Keratinocyte (primary cell): ENCODE results near the gene TMEM187. TPM values are rescaled to one million over a fixed set of nuclear protein-coding genes. Genes with fewer than 3 reads are reported as not detected.

ENCODE experiments used
- DNase-seq: peaks from one replicate; pipeline ENCODE4 v3.0.0-alpha.2; 2011; ENCODE audit warnings: low read depth, missing footprints, low spot score
- FAIRE-seq: peaks from 2 replicates; lab custom pipeline; 2011; peaks lifted over from hg19 to GRCh38; lab: Jason Lieb, UNC
- H2AFZ ChIP-seq: 2 replicates; pipeline ENCODE4 v1.6.0; 2012; ENCODE audit warnings: low read length, control low read depth, inconsistent platforms; ENCODE audit not compliant: control insufficient read depth
- H3K27ac ChIP-seq: 2 replicates; pipeline ENCODE4 v1.5.1; 2011; ENCODE audit warnings: low read length; ENCODE audit not compliant: control insufficient read depth, insufficient read depth
- H3K27me3 ChIP-seq: 3 replicates; pipeline ENCODE4 v1.6.0; 2011; ENCODE audit warnings: low read length; ENCODE audit not compliant: control insufficient read depth, insufficient read depth; ENCODE audit errors: extremely low read depth
- H3K36me3 ChIP-seq, 2 experiments: 2 replicates in 1 of 2; 3 replicates in 1 of 2; pipeline ENCODE4 v1.5.1; 2011; ENCODE audit warnings: low read length in 2 of 2, mild to moderate bottlenecking in 1 of 2; ENCODE audit not compliant: control insufficient read depth in 2 of 2, insufficient read depth in 2 of 2; ENCODE audit errors: extremely low read depth in 1 of 2
- H3K4me1 ChIP-seq: 3 replicates; pipeline ENCODE4 v1.5.1; 2011; ENCODE audit warnings: low read length; ENCODE audit not compliant: control insufficient read depth, insufficient read depth; ENCODE audit errors: extremely low read depth
- H3K4me2 ChIP-seq: 3 replicates; pipeline ENCODE4 v1.6.0; 2011; ENCODE audit warnings: low read depth, low read length; ENCODE audit not compliant: control insufficient read depth, insufficient read depth; ENCODE audit errors: extremely low read depth
- H3K4me3 ChIP-seq, 3 experiments: fragments of 200-600 bp in 1 of 3; sonication (generic) in 1 of 3; 2 replicates in 2 of 3; 3 replicates in 1 of 3; pipeline ENCODE4 v1.5.1; 2011 to 2016; ENCODE audit warnings: low read length in 3 of 3, mild to moderate bottlenecking in 3 of 3, control low read depth in 2 of 3, inconsistent platforms in 1 of 3, low read depth in 1 of 3, mixed read lengths in 1 of 3, mixed run types in 1 of 3, moderate library complexity in 1 of 3; ENCODE audit not compliant: control insufficient read depth in 2 of 3, insufficient read depth in 2 of 3; ENCODE audit errors: extremely low read depth in 1 of 3
- H3K79me2 ChIP-seq: 2 replicates; pipeline ENCODE4 v1.6.0; 2012; ENCODE audit warnings: low read length; ENCODE audit not compliant: control insufficient read depth, insufficient read depth
- H3K9ac ChIP-seq: 3 replicates; pipeline ENCODE4 v1.6.0; 2011; ENCODE audit warnings: low read length; ENCODE audit not compliant: control insufficient read depth, insufficient read depth; ENCODE audit errors: extremely low read depth
- H3K9me1 ChIP-seq: 3 replicates; pipeline ENCODE4 v1.6.0; 2011; ENCODE audit warnings: low read length; ENCODE audit not compliant: control insufficient read depth, insufficient read depth; ENCODE audit errors: extremely low read depth
- H3K9me3 ChIP-seq: 2 replicates; pipeline ENCODE4 v1.5.1; 2012; ENCODE audit warnings: low read depth, low read length; ENCODE audit not compliant: control insufficient read depth
- H4K20me1 ChIP-seq: 3 replicates; pipeline ENCODE4 v1.6.0; 2011; ENCODE audit warnings: low read length; ENCODE audit not compliant: control insufficient read depth, insufficient read depth; ENCODE audit errors: extremely low read depth
- EZH2 ChIP-seq: IDR thresholded peaks from one replicate; pipeline ENCODE4 v1.6.1; 2012; ENCODE audit warnings: inconsistent platforms, mild to moderate bottlenecking, low read length, moderate library complexity
- dilution Hi-C: fragments of 300-500 bp; cut with MboI; formaldehyde crosslinking; loops from one replicate; pipeline ENCODE4 v1.7.0; 2020; ENCODE audit warnings: low sequenced_read_pairs; ENCODE audit not compliant: extremely low pct_ligation_motif_present
- polyA minus RNA-seq, 3 experiments: library from RNA; depleted of rRNA, polyadenylated mRNA; stranded (reverse); fragments of >200 nt; gene quantifications; 1 replicate in 1 of 3; 2 replicates in 1 of 3; 3 replicates in 1 of 3; pipeline ENCODE4 v1.2.3, GENCODE V29; 2011
- polyA plus RNA-seq, 5 experiments: library from polyadenylated mRNA; depleted of rRNA in 3 of 5; stranded (reverse) in 3 of 5; stranded (forward) in 1 of 5; unstranded in 1 of 5; fragments of >200 nt; gene quantifications; 1 replicate in 1 of 5; 2 replicates in 3 of 5; 3 replicates in 1 of 5; pipeline versions ENCODE4 v1.2.1 to v1.2.3, GENCODE V29; 2011 to 2012; ENCODE audit warnings: missing spikeins in 2 of 5, low read depth in 1 of 5, low replicate concordance in 1 of 5
- TF ChIP-seq, protein P1 (sequence below), 3 experiments: IDR thresholded peaks in 1 of 3; conservative IDR thresholded peaks in 1 of 3; optimal IDR thresholded peaks in 1 of 3; 2 replicates in 2 of 3; 3 replicates in 1 of 3; pipeline versions ENCODE3 to v1.5.1; 2011; ENCODE audit warnings: low read length in 3 of 3, mild to moderate bottlenecking in 3 of 3, moderate library complexity in 2 of 3, control low read depth in 1 of 3, inconsistent platforms in 1 of 3; ENCODE audit not compliant: insufficient read depth in 2 of 3; ENCODE audit errors: extremely low read depth in 1 of 3

TMEM187 gene, protein sequence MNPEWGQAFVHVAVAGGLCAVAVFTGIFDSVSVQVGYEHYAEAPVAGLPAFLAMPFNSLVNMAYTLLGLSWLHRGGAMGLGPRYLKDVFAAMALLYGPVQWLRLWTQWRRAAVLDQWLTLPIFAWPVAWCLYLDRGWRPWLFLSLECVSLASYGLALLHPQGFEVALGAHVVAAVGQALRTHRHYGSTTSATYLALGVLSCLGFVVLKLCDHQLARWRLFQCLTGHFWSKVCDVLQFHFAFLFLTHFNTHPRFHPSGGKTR
- 6.6 to 13.1 TPM (median 7.5 TPM) in 3 replicates for polyA plus RNA-seq
- 1.6 TPM for polyA plus RNA-seq (2011; ENCODE audit: low read depth)
- 4.1 and 6.9 TPM in 2 replicates for polyA plus RNA-seq (2011; cell fraction: cytosol; rRNA removed)
- polyA plus RNA-seq (2011; cell fraction: nucleus; rRNA removed): 21.0 and 23.1 TPM in 2 replicates
- polyA plus RNA-seq (2012; ENCODE audit: low replicate concordance): 6.4 and 8.9 TPM in 2 replicates
- 4.1 to 9.4 TPM (median 5.8 TPM) in 3 replicates for polyA minus RNA-seq
- 13.2 TPM for polyA minus RNA-seq (2011; cell fraction: cytosol; rRNA and poly(A)+ RNA removed)
- 14.9 and 20.0 TPM in 2 replicates for polyA minus RNA-seq (2011; cell fraction: nucleus; rRNA and poly(A)+ RNA removed)

- dilution Hi-C loops: no loop called here
- H3K9me3 ChIP-seq: no peaks in the 10 kb centered on the region
- no peaks in the 10 kb centered on the region for H3K9me1 ChIP-seq
- no peak for TF ChIP-seq EZH2
- TF ChIP-seq, protein P1, sequence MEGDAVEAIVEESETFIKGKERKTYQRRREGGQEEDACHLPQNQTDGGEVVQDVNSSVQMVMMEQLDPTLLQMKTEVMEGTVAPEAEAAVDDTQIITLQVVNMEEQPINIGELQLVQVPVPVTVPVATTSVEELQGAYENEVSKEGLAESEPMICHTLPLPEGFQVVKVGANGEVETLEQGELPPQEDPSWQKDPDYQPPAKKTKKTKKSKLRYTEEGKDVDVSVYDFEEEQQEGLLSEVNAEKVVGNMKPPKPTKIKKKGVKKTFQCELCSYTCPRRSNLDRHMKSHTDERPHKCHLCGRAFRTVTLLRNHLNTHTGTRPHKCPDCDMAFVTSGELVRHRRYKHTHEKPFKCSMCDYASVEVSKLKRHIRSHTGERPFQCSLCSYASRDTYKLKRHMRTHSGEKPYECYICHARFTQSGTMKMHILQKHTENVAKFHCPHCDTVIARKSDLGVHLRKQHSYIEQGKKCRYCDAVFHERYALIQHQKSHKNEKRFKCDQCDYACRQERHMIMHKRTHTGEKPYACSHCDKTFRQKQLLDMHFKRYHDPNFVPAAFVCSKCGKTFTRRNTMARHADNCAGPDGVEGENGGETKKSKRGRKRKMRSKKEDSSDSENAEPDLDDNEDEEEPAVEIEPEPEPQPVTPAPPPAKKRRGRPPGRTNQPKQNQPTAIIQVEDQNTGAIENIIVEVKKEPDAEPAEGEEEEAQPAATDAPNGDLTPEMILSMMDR (optimal IDR thresholded peaks at IDR 0.05 in 1 of 3, IDR thresholded peaks at IDR 0.05 in 1 of 3, conservative IDR thresholded peaks at IDR 0.05 in 1 of 3; ENCODE audit: extremely low read depth in 1 of 3, insufficient read depth in 2 of 3, low read length in 3 of 3): no peak
- H3K9ac ChIP-seq: peak within 1 kb of the TSS; percentile 99
- peaks cover 20% of the 10 kb centered on the region for H3K4me1 ChIP-seq
- FAIRE-seq: no peak
- H3K4me3 ChIP-seq: peak within 1 kb of the TSS; percentile 84 to 91 (median 86)
- peaks cover 44% of the 10 kb centered on the region for H3K79me2 ChIP-seq
- peaks cover 8% of the 10 kb centered on the region for H4K20me1 ChIP-seq
- peak within 1 kb of the TSS; percentile 85 for H3K4me2 ChIP-seq
- peaks cover 0 to 6% of the 10 kb centered on the region in 2 experiments for H3K36me3 ChIP-seq
- H2AFZ ChIP-seq: peak within 1 kb of the TSS; percentile 88
- peak within 1 kb of the TSS; percentile 99 for H3K27ac ChIP-seq
- H3K27me3 ChIP-seq: no peaks in the 10 kb centered on the region
- DNase-seq: peak; percentile 23
Measured at GRCh38 chrX:153972368-153973126, at the start of gene TMEM187. Gene TMEM187, plus strand, starts transcription at chrX:153972754. Its CDS starts 9,309 bp downstream, at chrX:153982063.

GRCh38 chrX:153922932-153923857, 49.4 kb upstream of the TMEM187 start:
- Histone ChIP-seq H3K4me3 (no peak overlapping the region), H3K27me3 (no peaks in the 10 kb centered on the region), H3K9me3 (no peaks in the 10 kb centered on the region), H3K4me1 (peaks cover 17% of the 10 kb centered on the region), H3K79me2 (no peaks in the 10 kb centered on the region), H3K27ac (no peak overlapping the region), H3K9ac (no peak overlapping the region), H3K4me2 (no peak overlapping the region), H3K36me3 (no peaks in the 10 kb centered on the region), H3K9me1 (no peaks in the 10 kb centered on the region), H2AFZ (no peak overlapping the region), H4K20me1 (no peaks in the 10 kb centered on the region)
- dilution Hi-C loops: no loop called here
- DNase-seq (no peak), FAIRE-seq (no peak)
- no peak for TF ChIP-seq EZH2
- TF ChIP-seq, protein P1 (optimal IDR thresholded peaks at IDR 0.05 in 1 of 3, IDR thresholded peaks at IDR 0.05 in 1 of 3, conservative IDR thresholded peaks at IDR 0.05 in 1 of 3; ENCODE audit: extremely low read depth in 1 of 3, insufficient read depth in 2 of 3, low read length in 3 of 3): peak in 1 of 3 experiments; percentile 8
